ENCODE results near the gene RNPEP. TPM values are rescaled to one million over a fixed set of nuclear protein-coding genes. Genes with fewer than 3 reads are reported as not detected.

RNPEP gene
- total and polyA plus RNA-seq, 2 of the 8 experiments (the other 6 are each of a cell fraction or from before 2014, with no cell fraction given), result 34.1 to 51.1 TPM

- Histone ChIP-seq H2BK12ac (ENCODE audit: low read depth, low read length) (no peak overlapping the region), H3K23ac (ENCODE audit: insufficient read length) (no peak overlapping the region), H2BK120ac (replicated peaks; ENCODE audit: low read depth, low read length) (no peak overlapping the region), H4K91ac (replicated peaks; ENCODE audit: insufficient read length, low read length) (no peak overlapping the region), H3K14ac (ENCODE audit: insufficient read length) (no peak overlapping the region), H2BK20ac (ENCODE audit: low read length) (no peak overlapping the region), H4K5ac (ENCODE audit: insufficient read length, low read depth, low read length) (no peak overlapping the region), H2AFZ (ENCODE audit: low read length) (no peak overlapping the region), H3K23me2 (ENCODE audit: low read depth, low read length) (peaks cover 5% of the 10 kb centered on the region; the same call in 1 of the 2 replicates), H3K27ac (ENCODE audit: low read depth, low read length) (no peak overlapping the region), H3K79me2 (ENCODE audit: control insufficient read depth in 1 of 2, insufficient read depth in 2 of 2, low read length in 2 of 2) (peaks cover 0 to 13% of the 10 kb centered on the region in 2 experiments; a peak in 1 of 4 replicates), H3K36me3 (ENCODE audit: control insufficient read depth in 2 of 4, insufficient read depth in 4 of 4, low read length in 3 of 4) (peaks cover 8 to 39% (median 16%) of the 10 kb centered on the region in 4 experiments; a peak in 7 of 8 replicates), H3K4me1 (replicated peaks in 1 of 4; ENCODE audit: control insufficient read depth in 3 of 4, insufficient read depth in 4 of 4, low read length in 3 of 4) (peaks cover 0 to 24% (median 10%) of the 10 kb centered on the region in 4 experiments; a peak in 6 of 7 replicates), H4K8ac (ENCODE audit: extremely low read depth, insufficient read depth, low read length) (no peak overlapping the region), H3K4me3 (ENCODE audit: extremely low read depth in 1 of 4, insufficient read depth in 2 of 4, low read depth in 3 of 4, low read length in 4 of 4) (no peak overlapping the region), H3K9me3 (ENCODE audit: insufficient read depth in 2 of 2, low read depth in 1 of 2, low read length in 1 of 2) (no peaks in the 10 kb centered on the region), H3K79me1 (ENCODE audit: low read depth, low read length) (peaks cover 5% of the 10 kb centered on the region), H3K4me2 (ENCODE audit: insufficient read depth in 1 of 2, low read depth in 2 of 2, low read length in 2 of 2) (no peak overlapping the region), H3K9ac (replicated peaks in 1 of 4; ENCODE audit: extremely low read depth in 1 of 4, low read depth in 3 of 4, low read length in 3 of 4) (no peak overlapping the region), H3K27me3 (replicated peaks in 1 of 4; ENCODE audit: control insufficient read depth in 3 of 4, extremely low read depth in 1 of 4, insufficient read depth in 3 of 4, low read length in 3 of 4) (no peaks in the 10 kb centered on the region), H2AK5ac (ENCODE audit: low read depth, low read length) (no peak overlapping the region), H3K56ac (replicated peaks; ENCODE audit: insufficient read length, low read depth, low read length) (no peak overlapping the region), H3K18ac (ENCODE audit: extremely low read depth, low read length) (no peak overlapping the region), H2BK15ac (ENCODE audit: low read length) (no peak overlapping the region), H3K4ac (replicated peaks; ENCODE audit: insufficient read length, low read depth, low read length) (no peak overlapping the region), H2BK5ac (ENCODE audit: low read depth, low read length) (no peak overlapping the region), H4K20me1 (replicated peaks in 1 of 2; ENCODE audit: control insufficient read depth in 1 of 2, insufficient read depth in 2 of 2, low read length in 2 of 2) (peaks cover 2 to 3% of the 10 kb centered on the region in 2 experiments)
- WGBS, 2 experiments (ENCODE audit: extremely low coverage in 1 of 2, insufficient coverage in 1 of 2, insufficient read length in 1 of 2, insufficient replicate concordance in 2 of 2, low coverage in 1 of 2, low lambda C conversion rate in 2 of 2, missing lambda C conversion rate in 1 of 2), result 92% methylated on average over 17 of the region's 17 CpGs; no CpG with 5 or more reads in 1 of the 2 experiments
- TF ChIP-seq POLR2AphosphoS5 (IDR thresholded peaks at IDR 0.05; ENCODE audit: low read depth, low read length) (no peak; the same call in 1 of the 2 replicates), TBP (IDR thresholded peaks at IDR 0.05; ENCODE audit: low read depth, low read length) (no peak), CTBP2 (IDR thresholded peaks at IDR 0.05; ENCODE audit: borderline replicate concordance, insufficient read depth, insufficient read length, low read length) (no peak), HDAC6 (IDR thresholded peaks at IDR 0.05; ENCODE audit: low read depth, low read length) (no peak), POLR2A (IDR thresholded peaks at IDR 0.05; ENCODE audit: control extremely low read depth in 1 of 2, low read depth in 2 of 2, low read length in 2 of 2) (0 out of 3 replicates have a peak, but pooled peaks of 1 of the 2 experiments have one; percentile 20)
- POLR2A ChIA-PET (ENCODE audit: partially characterized antibody), result interaction anchor here (1.0 to 7.5 kb wide), 6 partner anchors 7 to 120 kb away, joined by 3 to 74 read pairs (median 4); no protein-coding TSS in a partner anchor
- DNase-seq (ENCODE audit: low read depth in 1 of 2, low spot score in 2 of 2) (no peak), FAIRE-seq (no peak)
- CTCF ChIA-PET (ENCODE audit: partially characterized antibody), result interaction anchor here (1.1 to 27.9 kb wide), 4 partner anchors 16 to 109 kb away, joined by 3 to 1014 read pairs (median 9); partner anchors contain the start of gene GPR37L1
Measured at GRCh38 chr1:202014915-202015661, 32.6 kb downstream of the RNPEP start.
